IMR-90 (cell line): Measurements from ENCODE around the gene CARD8. TPM values are rescaled to one million over a fixed set of nuclear protein-coding genes. Genes with fewer than 3 reads are reported as not detected.

Experiments
- ATAC-seq: fragments of 200-7000 bp; cut with Tn5 transposase; 2 replicates; pipeline ENCODE4 v1.9.1; 2020; ENCODE audit warnings: low read depth, mild to moderate bottlenecking, moderate library complexity
- BruUV-seq: library from RNA; stranded (reverse); fragments of 400-500 nt; replicated peaks from 2 replicates; lab custom pipeline; 2021; lab: Mats Ljungman, UMichigan
- CTCF ChIA-PET: fragments of 300-600 bp; formaldehyde crosslinking; extraction: SDS; loops from one replicate; lab custom pipeline; 2021; ENCODE audit warnings: antibody characterized with exemption; lab: Yijun Ruan, JAX
- POLR2A ChIA-PET: fragments of 300-600 bp; sonication (Branson Sonifier 250); formaldehyde crosslinking; loops from one replicate; lab custom pipeline; 2022; ENCODE audit warnings: antibody characterized with exemption; ENCODE audit not compliant: unreplicated experiment; lab: Charles Lee
- DNase-seq: peaks from one replicate; pipeline ENCODE4 v3.0.0; 2013
- H2AFZ ChIP-seq: replicated peaks from 2 replicates; pipeline ENCODE3; 2013; ENCODE audit warnings: low read length, mild to moderate bottlenecking; ENCODE audit not compliant: poor library complexity
- H2AK5ac ChIP-seq: 2 replicates; pipeline ENCODE4 v1.6.1; 2013; ENCODE audit warnings: low read depth, low read length, inconsistent platforms
- H2AK9ac ChIP-seq: replicated peaks from 2 replicates; pipeline ENCODE3; 2013; ENCODE audit warnings: mild to moderate bottlenecking, low read depth, low read length, moderate library complexity; ENCODE audit not compliant: poor library complexity
- H2BK120ac ChIP-seq: 2 replicates; pipeline ENCODE4 v1.6.1; 2013; ENCODE audit warnings: low read depth, low read length, inconsistent platforms
- H2BK15ac ChIP-seq: 3 replicates; pipeline ENCODE4 v1.6.1; 2013; ENCODE audit warnings: low read depth, low read length, inconsistent platforms
- H2BK20ac ChIP-seq: 2 replicates; pipeline ENCODE4 v1.6.1; 2013; ENCODE audit warnings: low read depth, mild to moderate bottlenecking, inconsistent platforms, low read length, moderate library complexity
- H2BK5ac ChIP-seq: 2 replicates; pipeline ENCODE4 v1.6.1; 2013; ENCODE audit warnings: mild to moderate bottlenecking, low read depth, low read length, inconsistent platforms; ENCODE audit not compliant: poor library complexity, severe bottlenecking
- H3K14ac ChIP-seq: replicated peaks from 2 replicates; pipeline ENCODE4 v1.6.1; 2013; ENCODE audit warnings: low read depth, low read length, inconsistent platforms
- H3K18ac ChIP-seq: 2 replicates; pipeline ENCODE4 v1.6.1; 2013; ENCODE audit warnings: low read depth, low read length, control low read depth
- H3K23ac ChIP-seq: 2 replicates; pipeline ENCODE4 v1.6.1; 2013; ENCODE audit warnings: low read depth, low read length, inconsistent platforms
- H3K27ac ChIP-seq: 2 replicates; pipeline ENCODE4 v1.5.1; 2013; ENCODE audit warnings: mild to moderate bottlenecking, control low read depth, low read length; ENCODE audit not compliant: insufficient read depth
- H3K27me3 ChIP-seq: 2 replicates; pipeline ENCODE4 v1.6.1; 2013; ENCODE audit warnings: low read length; ENCODE audit not compliant: control insufficient read depth, insufficient read depth
- H3K36me3 ChIP-seq: 2 replicates; pipeline ENCODE4 v1.6.1; 2013; ENCODE audit warnings: low read length, mixed read lengths; ENCODE audit not compliant: control insufficient read depth, insufficient read depth
- H3K4ac ChIP-seq: 2 replicates; pipeline ENCODE4 v1.6.1; 2013; ENCODE audit warnings: low read depth, low read length, inconsistent platforms
- H3K4me1 ChIP-seq: 2 replicates; pipeline ENCODE4 v1.6.1; 2013; ENCODE audit warnings: low read length, mixed read lengths; ENCODE audit not compliant: control insufficient read depth, insufficient read depth
- H3K4me2 ChIP-seq: 2 replicates; pipeline ENCODE4 v1.6.1; 2013; ENCODE audit warnings: low read depth, mild to moderate bottlenecking, control low read depth, low read length, moderate library complexity
- H3K4me3 ChIP-seq: 2 replicates; pipeline ENCODE4 v1.5.1; 2013; ENCODE audit warnings: low read depth, mild to moderate bottlenecking, control low read depth, low read length, moderate library complexity; ENCODE audit not compliant: insufficient read depth
- H3K56ac ChIP-seq: 2 replicates; pipeline ENCODE4 v1.6.1; 2013; ENCODE audit warnings: low read length, inconsistent platforms; ENCODE audit not compliant: insufficient read depth; ENCODE audit errors: extremely low read depth
- H3K79me1 ChIP-seq, 2 experiments: 2 replicates each; pipeline ENCODE4 v1.6.1; 2013; ENCODE audit warnings: low read length in 2 of 2, inconsistent platforms in 1 of 2, low read depth in 1 of 2
- H3K9ac ChIP-seq: 2 replicates; pipeline ENCODE4 v1.6.1; 2013; ENCODE audit warnings: low read depth, low read length, control low read depth
- H3K9me1 ChIP-seq: 2 replicates; pipeline ENCODE4 v1.6.1; 2013; ENCODE audit warnings: low read length, inconsistent platforms; ENCODE audit not compliant: insufficient read depth
- H3K9me3 ChIP-seq: 2 replicates; pipeline ENCODE4 v1.6.1; 2013; ENCODE audit warnings: low read length; ENCODE audit not compliant: control insufficient read depth, insufficient read depth
- H4K20me1 ChIP-seq: 2 replicates; pipeline ENCODE4 v1.6.1; 2013; ENCODE audit warnings: low read length, inconsistent platforms; ENCODE audit not compliant: insufficient read depth
- H4K5ac ChIP-seq: 2 replicates; pipeline ENCODE4 v1.6.1; 2013; ENCODE audit warnings: mild to moderate bottlenecking, low read depth, low read length, control low read depth
- H4K8ac ChIP-seq, 2 experiments: 2 replicates each; pipeline ENCODE4 v1.6.1; 2013; ENCODE audit warnings: low read depth in 2 of 2, low read length in 2 of 2, control low read depth in 1 of 2, inconsistent platforms in 1 of 2
- H4K91ac ChIP-seq: 2 replicates; pipeline ENCODE4 v1.6.1; 2013; ENCODE audit warnings: low read depth, low read length, inconsistent platforms; ENCODE audit not compliant: insufficient read depth
- BHLHE40 ChIP-seq: fragments of 150-350 bp; IDR thresholded peaks from 2 replicates; pipeline ENCODE4 v1.6.1; 2016; ENCODE audit warnings: mild to moderate bottlenecking, low read depth, low read length
- CEBPB ChIP-seq: IDR thresholded peaks from 2 replicates; pipeline ENCODE4 v1.6.1; 2012; ENCODE audit warnings: low read depth, low read length, improper control_type of control experiment
- FOS ChIP-seq: fragments of 150-350 bp; IDR thresholded peaks from 2 replicates; pipeline ENCODE4 v1.6.1; 2016; ENCODE audit warnings: low read depth, low read length
- MAFK ChIP-seq: IDR thresholded peaks from 2 replicates; pipeline ENCODE4 v1.6.1; 2012; ENCODE audit warnings: low read depth, low read length, improper control_type of control experiment
- MAZ ChIP-seq: IDR thresholded peaks from 2 replicates; pipeline ENCODE4 v1.6.1; 2012; ENCODE audit warnings: low read depth, mild to moderate bottlenecking, low read length, improper control_type of control experiment, moderate library complexity, borderline replicate concordance
- NFE2L2 ChIP-seq: fragments of 150-350 bp; IDR thresholded peaks from 2 replicates; pipeline ENCODE4 v1.6.1; 2016; ENCODE audit warnings: low read depth, mild to moderate bottlenecking, low read length
- POLR2A ChIP-seq: IDR thresholded peaks from 2 replicates; pipeline ENCODE4 v1.6.1; 2012; ENCODE audit warnings: mild to moderate bottlenecking, low read depth, low read length
- RFX5 ChIP-seq: IDR thresholded peaks from 2 replicates; pipeline ENCODE4 v1.8.0; 2012; ENCODE audit warnings: low read depth, mild to moderate bottlenecking, low read length, moderate library complexity
- SMC3 ChIP-seq: fragments of 150-350 bp; IDR thresholded peaks from 2 replicates; pipeline ENCODE4 v1.6.1; 2016; ENCODE audit warnings: low read depth, mild to moderate bottlenecking, antibody characterized with exemption, low read length, moderate library complexity
- WGBS, 2 experiments: methylation state at CpG; one replicate each; pipeline versions ENCODE4 v1.1.5 to v1.1.7; 2013; ENCODE audit warnings: missing lambda C conversion rate in 2 of 2; ENCODE audit not compliant: insufficient read length in 1 of 2; ENCODE audit errors: extremely low coverage in 2 of 2; 5-methylcytosine and 5-hydroxymethylcytosine counted together
- dilution Hi-C: fragments of 300-500 bp; cut with HindIII; formaldehyde crosslinking; loops from one replicate; pipeline ENCODE4 v1.14.3; 2018; ENCODE audit warnings: low sequenced_read_pairs; ENCODE audit not compliant: unreplicated experiment
- in situ Hi-C: fragments of 300-500 bp; cut with MboI; formaldehyde crosslinking; loops from 3 replicates; pipeline ENCODE4 v1.14.3; 2019; ENCODE audit warnings: low sequenced_read_pairs, inconsistent platforms, mixed read lengths
- intact Hi-C: fragments of 100-400 bp; cut with micrococcal nuclease; formaldehyde crosslinking; loops from 2 replicates; pipeline ENCODE4 v1.10.0; 2022
- polyA plus RNA-seq, 3 experiments: library from polyadenylated mRNA; depleted of rRNA; stranded (reverse); fragments of >200 nt; gene quantifications; 2 replicates each; pipeline ENCODE4 v1.2.3, GENCODE V29; 2012; ENCODE audit warnings: low replicate concordance in 1 of 3
- total RNA-seq: library from RNA; depleted of rRNA; stranded (reverse); fragments of >200 nt; gene quantifications from 2 replicates; pipeline ENCODE4 v1.2.3, GENCODE V29; 2012
- TF ChIP-seq, protein P1 (sequence below): fragments of 150-350 bp; IDR thresholded peaks from 2 replicates; pipeline ENCODE4 v1.6.1; 2016; ENCODE audit warnings: low read depth, mild to moderate bottlenecking, low read length, moderate library complexity, borderline replicate concordance
- TF ChIP-seq, protein P2 (sequence below): fragments of 150-350 bp; IDR thresholded peaks from 2 replicates; pipeline ENCODE4 v1.6.1; 2017; ENCODE audit warnings: mild to moderate bottlenecking, antibody characterized with exemption, low read length, low read depth
- TF ChIP-seq, protein P3 (sequence below): conservative IDR thresholded peaks from 2 replicates; pipeline ENCODE4 v1.5.1; 2012; ENCODE audit warnings: mild to moderate bottlenecking, low read depth, low read length, improper control_type of control experiment

The CARD8 gene
- total and polyA plus RNA-seq, 2 of the 4 experiments (the other 2 are of a cell fraction): 11.3 to 15.5 TPM

DNA sequence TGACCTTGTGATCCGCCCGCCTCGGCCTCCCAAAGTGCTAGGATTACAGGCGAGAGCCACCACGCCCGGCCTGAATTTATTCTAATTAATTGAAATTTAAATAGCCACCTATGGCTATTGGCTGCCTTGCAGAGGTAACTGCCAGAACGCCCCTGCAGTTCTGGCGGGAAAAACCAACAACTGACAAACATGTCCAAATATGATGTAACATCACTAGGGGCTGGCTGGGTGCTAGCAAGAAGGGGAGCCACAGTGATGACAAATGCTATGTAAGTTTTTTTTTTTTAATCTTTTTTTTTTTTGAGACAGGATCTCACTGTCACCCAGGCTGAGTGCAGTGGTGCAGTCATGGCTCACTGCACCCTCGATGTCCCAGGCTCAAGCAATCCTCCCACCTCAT, 72.4 kb downstream of the CARD8 start:
- H3K23ac ChIP-seq: no peak overlapping the region
- in situ Hi-C loops: no loop called here
- H3K9me1 ChIP-seq: 0 out of 2 replicates have a peak, but pooled peaks cover 4% of the 10 kb centered on the region
- no peak overlapping the region for H3K4ac ChIP-seq
- H3K9me3 ChIP-seq: peaks cover 5% of the 10 kb centered on the region
- H2AK9ac ChIP-seq: no peak overlapping the region
- H3K9ac ChIP-seq: no peak overlapping the region
- H4K5ac ChIP-seq: no peak overlapping the region
- peaks cover 3 to 4% of the 10 kb centered on the region in 2 experiments; a peak in 1 of 4 replicates for H3K79me1 ChIP-seq
- no peak overlapping the region for H3K4me3 ChIP-seq
- H3K4me2 ChIP-seq: no peak overlapping the region
- H2BK20ac ChIP-seq: no peak overlapping the region
- H4K91ac ChIP-seq: no peak overlapping the region
- intact Hi-C loops: no loop called here
- POLR2A ChIA-PET: no interaction called here
- H2BK120ac ChIP-seq: no peak overlapping the region
- DNase-seq (no peak), ATAC-seq (no peak)
- dilution Hi-C loops: no loop called here
- peaks cover 18% of the 10 kb centered on the region for H3K36me3 ChIP-seq
- H2BK15ac ChIP-seq: no peak overlapping the region
- no peaks in the 10 kb centered on the region for H3K4me1 ChIP-seq
- H3K14ac ChIP-seq: no peak overlapping the region
- H2AFZ ChIP-seq: no peak overlapping the region
- H3K18ac ChIP-seq: no peak overlapping the region
- no peak overlapping the region for H3K56ac ChIP-seq
- WGBS, 2 experiments: no CpG with 5 or more reads among the region's 9 CpGs
- H2AK5ac ChIP-seq: no peak overlapping the region
- H2BK5ac ChIP-seq: no peak overlapping the region
- no TSS peak for BruUV-seq
- no peak overlapping the region for H4K8ac ChIP-seq
- H3K27me3 ChIP-seq: no peaks in the 10 kb centered on the region
- no peaks in the 10 kb centered on the region; the same call in none of the 2 replicates for H4K20me1 ChIP-seq
- H3K27ac ChIP-seq: no peak overlapping the region
- TF ChIP-seq, protein P1, sequence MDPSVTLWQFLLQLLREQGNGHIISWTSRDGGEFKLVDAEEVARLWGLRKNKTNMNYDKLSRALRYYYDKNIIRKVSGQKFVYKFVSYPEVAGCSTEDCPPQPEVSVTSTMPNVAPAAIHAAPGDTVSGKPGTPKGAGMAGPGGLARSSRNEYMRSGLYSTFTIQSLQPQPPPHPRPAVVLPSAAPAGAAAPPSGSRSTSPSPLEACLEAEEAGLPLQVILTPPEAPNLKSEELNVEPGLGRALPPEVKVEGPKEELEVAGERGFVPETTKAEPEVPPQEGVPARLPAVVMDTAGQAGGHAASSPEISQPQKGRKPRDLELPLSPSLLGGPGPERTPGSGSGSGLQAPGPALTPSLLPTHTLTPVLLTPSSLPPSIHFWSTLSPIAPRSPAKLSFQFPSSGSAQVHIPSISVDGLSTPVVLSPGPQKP: no peak
- TF ChIP-seq NFE2L2 (no peak), FOS (no peak), MAFK (no peak), MAZ (no peak), RFX5 (no peak), CEBPB (no peak), BHLHE40 (no peak), POLR2A (no peak), SMC3 (no peak)
- TF ChIP-seq, protein P2, sequence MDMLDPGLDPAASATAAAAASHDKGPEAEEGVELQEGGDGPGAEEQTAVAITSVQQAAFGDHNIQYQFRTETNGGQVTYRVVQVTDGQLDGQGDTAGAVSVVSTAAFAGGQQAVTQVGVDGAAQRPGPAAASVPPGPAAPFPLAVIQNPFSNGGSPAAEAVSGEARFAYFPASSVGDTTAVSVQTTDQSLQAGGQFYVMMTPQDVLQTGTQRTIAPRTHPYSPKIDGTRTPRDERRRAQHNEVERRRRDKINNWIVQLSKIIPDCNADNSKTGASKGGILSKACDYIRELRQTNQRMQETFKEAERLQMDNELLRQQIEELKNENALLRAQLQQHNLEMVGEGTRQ: no peak
- TF ChIP-seq, protein P3, sequence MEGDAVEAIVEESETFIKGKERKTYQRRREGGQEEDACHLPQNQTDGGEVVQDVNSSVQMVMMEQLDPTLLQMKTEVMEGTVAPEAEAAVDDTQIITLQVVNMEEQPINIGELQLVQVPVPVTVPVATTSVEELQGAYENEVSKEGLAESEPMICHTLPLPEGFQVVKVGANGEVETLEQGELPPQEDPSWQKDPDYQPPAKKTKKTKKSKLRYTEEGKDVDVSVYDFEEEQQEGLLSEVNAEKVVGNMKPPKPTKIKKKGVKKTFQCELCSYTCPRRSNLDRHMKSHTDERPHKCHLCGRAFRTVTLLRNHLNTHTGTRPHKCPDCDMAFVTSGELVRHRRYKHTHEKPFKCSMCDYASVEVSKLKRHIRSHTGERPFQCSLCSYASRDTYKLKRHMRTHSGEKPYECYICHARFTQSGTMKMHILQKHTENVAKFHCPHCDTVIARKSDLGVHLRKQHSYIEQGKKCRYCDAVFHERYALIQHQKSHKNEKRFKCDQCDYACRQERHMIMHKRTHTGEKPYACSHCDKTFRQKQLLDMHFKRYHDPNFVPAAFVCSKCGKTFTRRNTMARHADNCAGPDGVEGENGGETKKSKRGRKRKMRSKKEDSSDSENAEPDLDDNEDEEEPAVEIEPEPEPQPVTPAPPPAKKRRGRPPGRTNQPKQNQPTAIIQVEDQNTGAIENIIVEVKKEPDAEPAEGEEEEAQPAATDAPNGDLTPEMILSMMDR: no peak
- CTCF ChIA-PET: no interaction called here
